Neural progenitor cell (in vitro differentiated cells): ENCODE data around the gene TRPM3. TPM values are rescaled to one million over a fixed set of nuclear protein-coding genes. Genes with fewer than 3 reads are reported as not detected.

Source experiments
- DNase-seq: peaks from one replicate; pipeline ENCODE4 v3.0.0-alpha.2; 2016; ENCODE audit warnings: low spot score
- H2AFZ ChIP-seq: fragments of 200-600 bp; sonication (generic); replicated peaks from 2 replicates; pipeline ENCODE4 v1.6.1; 2016; ENCODE audit warnings: antibody characterized with exemption
- H3F3A ChIP-seq: fragments of 200-600 bp; sonication (generic); 2 replicates; pipeline ENCODE4 v1.6.1; 2016; ENCODE audit warnings: antibody characterized with exemption, low read depth
- H3K27ac ChIP-seq: fragments of 200-600 bp; sonication (generic); 2 replicates; pipeline ENCODE4 v1.5.1; 2016; ENCODE audit warnings: mild to moderate bottlenecking
- H3K27me3 ChIP-seq: fragments of 200-600 bp; sonication (generic); 2 replicates; pipeline ENCODE4 v1.6.1; 2016; ENCODE audit warnings: mild to moderate bottlenecking, moderate library complexity
- H3K36me3 ChIP-seq: fragments of 200-600 bp; sonication (generic); 2 replicates; pipeline ENCODE4 v1.5.1; 2016
- H3K4me1 ChIP-seq: fragments of 200-600 bp; sonication (generic); 2 replicates; pipeline ENCODE4 v1.6.1; 2016; ENCODE audit warnings: mixed run types
- H3K4me2 ChIP-seq: fragments of 200-600 bp; sonication (generic); 2 replicates; pipeline ENCODE4 v1.6.1; 2016
- H3K4me3 ChIP-seq: fragments of 200-600 bp; sonication (generic); 2 replicates; pipeline ENCODE4 v1.5.1; 2016
- H3K79me2 ChIP-seq: fragments of 200-600 bp; sonication (generic); 2 replicates; pipeline ENCODE4 v1.6.1; 2016; ENCODE audit warnings: low read depth
- H3K9ac ChIP-seq: fragments of 200-600 bp; sonication (generic); 2 replicates; pipeline ENCODE4 v1.6.1; 2016
- H3K9me3 ChIP-seq: fragments of 200-600 bp; sonication (generic); 2 replicates; pipeline ENCODE4 v1.5.1; 2016; ENCODE audit warnings: low read depth
- H4K20me1 ChIP-seq: fragments of 200-600 bp; sonication (generic); 2 replicates; pipeline ENCODE4 v1.6.1; 2016; ENCODE audit warnings: low read depth
- H3K27ac Mint-ChIP-seq: 3 replicates; pipeline ENCODE4 v1.8.0; 2021; ENCODE audit warnings: mixed read lengths
- H3K27me3 Mint-ChIP-seq: 2 replicates; pipeline ENCODE4 v1.8.0; 2022; ENCODE audit warnings: low read depth, mild to moderate bottlenecking, inconsistent platforms, moderate library complexity, mixed read lengths; ENCODE audit not compliant: insufficient read depth
- H3K36me3 Mint-ChIP-seq: 3 replicates; pipeline ENCODE4 v1.8.0; 2021; ENCODE audit warnings: mixed read lengths
- H3K4me1 Mint-ChIP-seq: 3 replicates; pipeline ENCODE4 v1.8.0; 2021; ENCODE audit warnings: mixed read lengths
- H3K4me3 Mint-ChIP-seq: 3 replicates; pipeline ENCODE4 v1.8.0; 2021; ENCODE audit warnings: mild to moderate bottlenecking, moderate library complexity, mixed read lengths
- H3K9me3 Mint-ChIP-seq: 3 replicates; pipeline ENCODE4 v1.8.0; 2020; ENCODE audit warnings: mixed read lengths
- CTCF ChIP-seq: fragments of 200-600 bp; sonication (generic); IDR thresholded peaks from 2 replicates; pipeline ENCODE4 v1.5.1; 2017; ENCODE audit warnings: antibody characterized with exemption, mild to moderate bottlenecking
- EZH2 ChIP-seq: fragments of 200-600 bp; sonication (generic); IDR thresholded peaks from 2 replicates; pipeline ENCODE4 v1.6.1; 2017; ENCODE audit warnings: antibody characterized with exemption, mild to moderate bottlenecking, moderate library complexity
- EZH2phosphoT487 ChIP-seq: fragments of 200-600 bp; sonication (generic); IDR thresholded peaks from 2 replicates; pipeline ENCODE4 v1.6.1; 2017; ENCODE audit warnings: antibody characterized with exemption
- total RNA-seq: library from RNA; depleted of rRNA; stranded (reverse); fragments of >200 nt; gene quantifications from 2 replicates; pipeline ENCODE4 v1.2.3, GENCODE V29; 2015; ENCODE audit warnings: low replicate concordance

Gene TRPM3
- total RNA-seq, 1 donor from 2014 or later: 37.2 TPM

GRCh38 chr9:70887826-70888225 is 233.6 kb downstream of the TRPM3 start:
- Mint-ChIP-seq H3K27me3 (no peaks in the 10 kb centered on the region), H3K4me3 (no peak overlapping the region), H3K4me1 (peaks cover 34% of the 10 kb centered on the region), H3K36me3 (peaks cover 9% of the 10 kb centered on the region), H3K9me3 (no peaks in the 10 kb centered on the region), H3K27ac (no peak overlapping the region)
- Histone ChIP-seq H4K20me1 (no peaks in the 10 kb centered on the region), H3K27me3 (no peaks in the 10 kb centered on the region), H3K36me3 (no peaks in the 10 kb centered on the region), H3K9me3 (no peaks in the 10 kb centered on the region), H3K27ac (no peak overlapping the region), H3K9ac (no peak overlapping the region), H3K4me1 (peaks cover 37% of the 10 kb centered on the region), H3K4me3 (no peak overlapping the region), H3K4me2 (no peak overlapping the region), H3F3A (peaks cover 2% of the 10 kb centered on the region), H3K79me2 (peaks cover 22% of the 10 kb centered on the region), H2AFZ (no peak overlapping the region)
- no peak for TF ChIP-seq EZH2phosphoT487
- TF ChIP-seq CTCF: no peak
- TF ChIP-seq EZH2: no peak
- DNase-seq: no peak

GRCh38 chr9:70883963-70884793 is 237.2 kb downstream of the TRPM3 start:
- Histone ChIP-seq H3K27ac (no peak overlapping the region), H3K4me3 (no peak overlapping the region), H3K9ac (no peak overlapping the region), H3K79me2 (peaks cover 16% of the 10 kb centered on the region), H4K20me1 (no peaks in the 10 kb centered on the region), H3K9me3 (no peaks in the 10 kb centered on the region), H3K27me3 (no peaks in the 10 kb centered on the region), H3K4me2 (peak overlapping the region; percentile 34), H3K4me1 (peaks cover 55% of the 10 kb centered on the region), H2AFZ (no peak overlapping the region), H3F3A (peaks cover 26% of the 10 kb centered on the region), H3K36me3 (no peaks in the 10 kb centered on the region)
- Mint-ChIP-seq H3K4me1 (peaks cover 52% of the 10 kb centered on the region), H3K9me3 (no peaks in the 10 kb centered on the region), H3K4me3 (no peak overlapping the region), H3K36me3 (peaks cover 9% of the 10 kb centered on the region), H3K27me3 (no peaks in the 10 kb centered on the region), H3K27ac (peak overlapping the region; percentile 9)
- no peak for TF ChIP-seq EZH2phosphoT487
- TF ChIP-seq EZH2: no peak
- no peak for TF ChIP-seq CTCF
- DNase-seq: peak; percentile 56

GRCh38 chr9:70883056-70883455 is 238.4 kb downstream of the TRPM3 start:
- H3K27me3 Mint-ChIP-seq: no peaks in the 10 kb centered on the region
- Histone ChIP-seq H3K4me3 (no peak overlapping the region), H3K4me1 (peaks cover 55% of the 10 kb centered on the region), H4K20me1 (no peaks in the 10 kb centered on the region), H3K27ac (no peak overlapping the region), H3K9me3 (no peaks in the 10 kb centered on the region), H3F3A (peaks cover 26% of the 10 kb centered on the region), H3K27me3 (no peaks in the 10 kb centered on the region), H3K4me2 (no peak overlapping the region), H2AFZ (no peak overlapping the region), H3K79me2 (peaks cover 15% of the 10 kb centered on the region), H3K36me3 (no peaks in the 10 kb centered on the region), H3K9ac (no peak overlapping the region)
- no peak overlapping the region for H3K27ac Mint-ChIP-seq
- no peak overlapping the region for H3K4me3 Mint-ChIP-seq
- DNase-seq: no peak
- peaks cover 3% of the 10 kb centered on the region for H3K36me3 Mint-ChIP-seq
- peaks cover 50% of the 10 kb centered on the region for H3K4me1 Mint-ChIP-seq
- no peaks in the 10 kb centered on the region for H3K9me3 Mint-ChIP-seq
- no peak for TF ChIP-seq EZH2phosphoT487
- no peak for TF ChIP-seq CTCF
- TF ChIP-seq EZH2: no peak
